Skin epidermis (tissue), 12 donors: ENCODE results near the gene NPY1R.

Source experiments
- H3K27ac ChIP-seq, 21 experiments: fragments of 200-600 bp; sonication (generic) in 11 of 21; one replicate each; pipeline ENCODE4 v1.5.0; 2020; ENCODE audit warnings: mild to moderate bottlenecking in 3 of 21, inconsistent platforms in 2 of 21, moderate library complexity in 2 of 21
- H3K4me3 ChIP-seq, 7 experiments: fragments of 200-600 bp; sonication (generic) in 2 of 7; one replicate each; pipeline ENCODE4 v1.5.0; 2020; ENCODE audit warnings: inconsistent platforms in 2 of 7, mild to moderate bottlenecking in 2 of 7, moderate library complexity in 1 of 7

NPY1R gene

DNA sequence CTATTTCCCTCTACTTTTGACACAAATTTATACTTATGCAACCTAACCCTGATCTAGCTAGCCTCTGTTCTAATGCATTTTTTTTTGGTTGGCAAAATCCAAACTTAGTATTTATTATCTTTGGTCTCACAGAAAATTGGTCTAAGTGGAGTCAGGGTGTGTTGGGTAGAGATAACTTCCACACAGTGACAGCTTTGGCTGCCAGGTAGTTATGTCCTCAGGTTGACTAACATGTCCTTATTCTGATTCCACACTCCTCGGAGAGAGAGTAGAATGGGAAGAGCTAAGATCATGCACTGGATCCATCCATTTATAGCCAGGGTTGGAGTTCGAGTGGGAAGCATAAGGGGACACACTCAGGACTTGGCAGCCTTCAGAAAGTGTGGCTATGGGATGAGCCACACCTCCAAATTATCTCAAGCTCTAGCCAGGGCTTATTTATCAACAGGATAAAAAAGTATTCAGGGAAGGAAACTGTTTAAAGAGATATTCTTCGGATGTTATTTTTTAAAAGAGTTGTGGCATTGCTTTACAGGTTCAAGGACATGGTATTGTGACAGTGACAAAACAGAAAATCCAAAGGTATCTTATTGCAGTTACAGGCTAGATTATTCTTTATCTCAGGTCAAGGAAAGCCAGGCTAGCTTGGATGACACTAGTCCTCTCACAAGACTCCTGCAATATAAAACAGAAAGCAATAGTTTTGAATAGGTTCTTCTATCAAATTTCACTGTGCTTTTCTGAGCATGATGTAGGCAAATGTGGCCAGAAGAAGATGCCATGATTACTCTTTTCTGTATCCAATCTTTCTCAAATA is 51.5 kb downstream of the NPY1R start:
- Histone ChIP-seq H3K4me3 (no peak overlapping the region), H3K27ac (no peak overlapping the region)

DNA sequence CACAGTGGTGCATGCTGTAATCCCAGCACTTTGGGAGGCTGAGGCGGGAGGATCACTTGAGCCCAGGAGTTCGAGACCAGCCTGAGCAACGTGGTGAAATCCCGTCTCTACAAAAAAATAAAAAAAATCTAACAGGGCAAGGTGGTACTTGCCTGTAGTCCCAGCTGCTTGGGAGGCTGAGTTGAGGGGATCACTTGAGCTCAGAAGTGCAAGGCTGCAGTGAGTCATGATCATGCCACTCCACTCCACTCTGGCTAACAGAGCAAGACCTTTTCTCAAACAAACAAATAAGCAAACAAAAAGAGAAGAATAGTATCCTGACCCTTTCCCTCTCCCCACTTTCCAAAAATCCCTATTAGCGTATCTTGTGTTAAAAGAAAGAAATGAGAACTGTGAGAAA is 52.7 kb downstream of the NPY1R start:
- no peak overlapping the region for H3K4me3 ChIP-seq
- no peak overlapping the region for H3K27ac ChIP-seq

DNA sequence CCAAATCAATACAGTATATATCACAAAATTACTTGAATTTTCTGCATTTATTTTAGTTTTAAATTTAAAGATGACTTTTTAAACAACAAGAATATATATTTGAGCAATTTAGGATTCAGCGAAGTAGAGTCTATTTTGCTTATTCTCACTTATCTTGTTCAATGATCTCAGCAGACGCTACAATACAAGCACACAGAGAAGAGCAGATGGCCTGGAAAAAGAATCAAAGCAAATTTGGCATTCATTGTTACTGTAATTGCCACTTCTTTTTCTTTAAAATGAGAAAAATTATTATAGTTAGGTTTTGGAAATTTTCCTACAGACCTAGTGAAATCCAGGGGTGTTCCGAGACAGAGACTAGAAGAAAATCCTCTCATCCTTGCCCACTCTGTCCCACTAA is 57.5 kb downstream of the NPY1R start:
- Histone ChIP-seq H3K4me3 (no peak overlapping the region), H3K27ac (no peak overlapping the region)
